ENCODE results near the gene LAPTM4A.
"Not testable (repeated sequence)": the region's sequence is repeated elsewhere in the genome, so short reads cannot be mapped to it uniquely, and the experiment has no call there.

LAPTM4A gene

GRCh38 chr2:20076757-20077156 lies 25.3 kb upstream of the LAPTM4A start:
- no peak for DNase-seq (ENCODE audit: low read depth)

- DNase-seq (ENCODE audit: low read depth), result no peak
These were observed 23.5 kb upstream of the LAPTM4A start for GRCh38 chr2:20074901-20075300.

DNA sequence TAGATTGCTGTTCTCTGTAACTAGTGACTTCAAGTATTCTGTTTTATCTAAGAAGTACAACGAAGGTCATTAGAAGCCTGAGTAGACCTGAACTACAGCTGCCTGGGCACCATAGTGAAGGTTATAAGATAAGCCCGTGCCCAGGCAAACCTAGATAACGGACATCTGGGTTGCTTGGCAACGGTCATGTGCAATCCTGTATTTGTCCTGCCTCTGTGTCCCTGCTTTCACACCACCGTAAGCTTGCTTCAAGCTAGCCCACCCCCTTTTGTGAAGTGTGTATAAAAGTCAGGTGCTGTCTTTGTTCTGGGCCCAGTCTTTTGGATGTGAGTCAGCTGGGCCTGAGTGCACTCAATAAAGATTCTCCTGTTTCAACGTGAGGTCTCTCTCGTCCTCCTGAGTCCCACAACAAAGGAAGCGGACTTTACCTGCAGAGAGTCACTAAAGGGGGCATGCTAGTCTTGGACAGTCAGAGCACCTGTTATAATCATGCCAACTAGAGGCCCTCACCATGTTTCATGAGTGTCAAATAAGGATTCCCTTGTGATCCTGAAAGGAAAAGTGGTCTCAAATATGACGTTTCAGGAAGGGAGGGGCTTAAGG lies 22.7 kb upstream of the LAPTM4A start:
- DNase-seq (ENCODE audit: low read depth), result not testable (repeated sequence)

DNA sequence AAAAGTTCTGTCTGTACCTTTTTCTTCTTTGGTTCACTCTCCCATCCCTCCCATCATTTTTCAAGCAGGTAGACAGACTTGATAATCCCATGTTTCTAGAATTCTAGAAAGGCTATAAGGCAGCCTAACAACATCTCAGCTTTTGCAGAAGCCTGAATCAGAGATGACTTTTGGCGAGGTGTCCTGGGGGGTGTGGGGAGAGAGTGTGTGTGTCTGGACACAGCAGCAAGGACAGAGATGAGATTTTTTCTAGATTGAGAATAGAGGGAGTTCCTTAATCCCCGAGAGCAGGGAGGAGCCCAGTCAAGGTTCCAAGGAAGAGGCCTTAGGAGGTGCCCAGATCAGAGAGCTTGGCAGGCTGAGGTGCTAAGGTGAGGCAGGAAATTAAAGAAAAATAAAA lies 22.0 kb upstream of the LAPTM4A start:
- no peak for DNase-seq (ENCODE audit: low read depth)

DNA sequence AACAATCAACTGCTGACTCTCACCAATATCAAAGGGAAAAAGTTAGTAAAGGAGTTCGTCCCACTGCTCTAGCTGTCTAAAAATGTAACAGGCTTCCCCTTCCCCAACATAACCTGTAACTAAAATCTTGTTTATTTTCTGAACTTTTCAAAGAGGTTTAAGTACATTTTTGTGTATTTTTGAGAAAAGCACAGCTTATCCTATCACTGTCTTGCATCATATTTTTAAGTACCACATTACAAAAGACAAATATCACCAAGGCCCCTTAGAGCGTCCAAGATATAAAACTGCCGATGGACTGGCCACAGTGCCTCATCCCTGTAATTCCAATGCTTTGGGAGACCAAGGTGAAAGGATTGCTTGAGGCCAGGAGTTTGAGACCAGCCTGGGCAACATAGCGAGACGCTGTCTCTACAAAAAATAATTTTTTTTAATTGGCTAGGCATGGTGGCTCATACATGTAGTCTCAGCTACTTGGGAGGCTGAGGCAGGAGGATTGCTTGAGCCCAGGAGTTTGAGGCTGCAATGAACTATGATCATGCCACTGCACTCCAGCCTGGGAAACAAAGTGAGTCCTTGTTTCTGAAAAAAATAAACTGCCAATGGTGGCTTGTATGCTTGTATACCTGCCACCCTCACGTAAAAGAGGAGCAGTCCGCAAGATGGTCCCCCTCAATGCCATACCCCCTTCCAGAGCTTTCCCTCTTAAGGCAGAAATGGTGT lies 21.2 kb upstream of the LAPTM4A start:
- DNase-seq (ENCODE audit: low read depth), result no peak

DNA sequence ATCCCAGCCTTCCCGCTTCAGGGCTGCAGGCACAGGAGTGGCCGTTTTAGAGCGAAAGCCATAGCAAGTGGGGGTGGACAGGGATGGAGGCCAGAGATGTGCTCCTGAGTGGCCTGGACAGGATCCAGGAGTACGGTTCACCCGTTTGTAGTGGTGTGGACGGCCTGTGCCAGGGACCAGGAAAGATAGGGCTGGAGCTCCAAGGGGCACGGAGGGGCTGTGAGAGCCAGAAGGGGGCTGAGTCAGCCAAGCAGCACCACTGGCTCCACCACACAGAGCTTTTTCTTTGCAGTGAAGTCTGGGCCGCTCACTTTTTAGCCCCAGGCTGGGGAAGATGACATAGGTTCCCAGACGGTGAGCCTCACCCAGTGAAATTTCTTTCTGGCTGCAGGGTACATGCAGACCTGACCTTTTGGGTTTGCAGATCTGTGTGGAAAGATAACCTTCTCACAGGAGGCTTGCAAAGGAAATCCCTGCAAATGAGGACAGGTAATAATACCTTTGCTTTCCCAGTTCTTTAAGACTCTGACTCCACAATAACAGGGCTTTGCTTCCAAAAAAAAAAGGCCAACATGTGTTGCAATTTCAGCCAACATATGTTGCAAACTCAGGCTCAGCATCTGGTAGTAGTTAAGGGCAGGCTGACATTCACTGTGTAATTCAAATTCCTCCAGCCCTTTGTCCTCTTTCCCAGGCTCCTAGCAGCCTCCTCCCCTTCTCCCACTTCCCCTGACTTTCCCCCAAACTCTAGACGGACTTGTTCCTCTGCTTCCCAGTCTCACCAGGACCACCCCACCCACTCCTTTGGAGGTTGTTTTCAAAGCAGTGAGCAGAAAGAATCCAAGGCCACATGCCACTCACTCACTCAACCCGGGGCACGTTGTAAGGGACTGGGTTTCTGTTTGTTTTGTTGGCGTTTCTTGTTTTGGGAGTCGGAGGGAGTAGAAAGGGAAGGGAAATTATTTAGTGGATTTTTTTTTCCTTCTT lies 20.3 kb upstream of the LAPTM4A start:
- DNase-seq (ENCODE audit: low read depth), result peak; percentile 80

GRCh38 chr2:20069756-20070155 lies 18.3 kb upstream of the LAPTM4A start:
- DNase-seq (ENCODE audit: low read depth), result no peak

DNA sequence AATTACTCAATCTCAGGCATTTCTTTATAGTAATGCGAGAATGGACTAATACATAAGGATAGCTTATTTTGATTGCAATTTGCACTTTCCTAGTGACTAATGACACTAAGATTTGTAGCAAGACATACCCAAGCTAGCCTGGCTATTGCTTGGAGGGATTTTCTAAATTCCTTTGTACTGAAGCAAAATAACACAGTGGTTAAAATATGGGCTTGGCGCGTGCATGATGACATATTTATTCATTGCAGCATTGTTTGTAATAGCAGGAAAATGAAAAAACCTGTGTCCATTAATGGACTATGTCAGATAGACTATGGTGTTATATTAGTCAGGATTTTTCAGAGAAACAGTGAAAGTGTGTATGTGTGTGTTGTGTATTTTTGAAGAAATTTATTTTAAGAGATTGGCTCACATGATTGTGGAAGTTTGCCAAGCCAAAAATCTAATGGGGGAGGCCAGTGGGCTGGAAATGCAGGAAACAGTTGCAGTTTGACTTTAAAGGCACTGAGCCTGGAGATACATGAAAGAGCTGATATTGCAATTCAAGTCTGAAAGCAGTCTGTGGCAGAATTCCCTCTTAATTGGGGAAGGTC lies 16.7 kb upstream of the LAPTM4A start:
- peak; percentile 93 for DNase-seq (ENCODE audit: low read depth)

DNA sequence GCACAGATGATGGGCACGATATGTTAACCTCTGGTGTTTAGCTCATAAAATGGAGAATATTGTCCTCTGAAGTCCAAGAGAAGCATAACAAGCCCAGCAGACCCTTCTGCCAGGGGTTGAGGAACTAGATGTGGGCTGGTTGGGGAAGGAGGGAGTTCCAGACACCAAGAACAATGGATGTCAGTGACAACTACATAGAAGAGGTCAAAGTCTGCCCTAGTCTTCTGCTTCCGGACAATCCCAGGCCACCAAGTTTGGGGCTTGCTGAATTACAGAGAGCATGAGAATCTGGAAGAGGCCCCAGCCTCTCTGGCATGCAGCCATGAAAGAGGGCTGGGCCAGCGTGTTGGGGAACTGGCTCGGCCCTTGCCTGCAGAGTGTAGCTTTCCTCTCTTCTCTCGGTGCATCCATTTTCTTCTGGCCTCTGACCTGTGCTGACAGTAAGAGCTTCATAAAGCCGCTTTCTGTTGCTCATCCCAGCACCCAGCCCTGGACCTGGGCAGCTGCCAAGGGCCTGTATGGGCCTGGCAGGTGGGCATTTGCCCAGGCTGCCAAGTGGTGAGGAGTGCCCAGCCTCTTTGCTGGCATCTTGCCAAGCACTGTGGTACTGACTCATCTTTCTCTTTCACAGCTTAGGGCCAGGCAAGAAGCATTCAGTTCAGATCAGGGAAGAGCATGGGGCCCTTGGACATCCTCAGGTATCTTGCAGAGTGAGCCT lies 14.6 kb upstream of the LAPTM4A start:
- DNase-seq (ENCODE audit: low read depth), result no peak

DNA sequence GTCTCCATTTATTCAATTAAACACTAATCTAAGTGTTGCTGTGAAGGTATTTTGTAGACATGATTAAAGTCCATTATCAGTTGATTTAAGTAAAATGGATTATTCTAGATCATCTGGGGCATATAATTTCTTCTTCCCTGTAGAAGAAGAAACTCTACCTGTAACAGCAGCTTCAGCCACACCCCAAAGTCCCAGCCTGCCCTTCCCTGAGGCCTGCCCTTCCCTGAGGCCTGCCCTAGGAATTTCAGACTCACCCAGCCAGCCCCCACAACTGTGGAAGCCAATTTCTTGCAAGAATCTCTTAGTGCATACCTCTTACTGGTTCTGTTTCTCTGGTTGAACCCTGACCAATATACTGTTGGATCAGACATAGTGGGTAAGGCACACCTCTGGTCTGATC lies 13.4 kb upstream of the LAPTM4A start:
- DNase-seq (ENCODE audit: low read depth), result no peak

GRCh38 chr2:20064421-20064820 lies 13.0 kb upstream of the LAPTM4A start:
- no peak for DNase-seq (ENCODE audit: low read depth)

DNA sequence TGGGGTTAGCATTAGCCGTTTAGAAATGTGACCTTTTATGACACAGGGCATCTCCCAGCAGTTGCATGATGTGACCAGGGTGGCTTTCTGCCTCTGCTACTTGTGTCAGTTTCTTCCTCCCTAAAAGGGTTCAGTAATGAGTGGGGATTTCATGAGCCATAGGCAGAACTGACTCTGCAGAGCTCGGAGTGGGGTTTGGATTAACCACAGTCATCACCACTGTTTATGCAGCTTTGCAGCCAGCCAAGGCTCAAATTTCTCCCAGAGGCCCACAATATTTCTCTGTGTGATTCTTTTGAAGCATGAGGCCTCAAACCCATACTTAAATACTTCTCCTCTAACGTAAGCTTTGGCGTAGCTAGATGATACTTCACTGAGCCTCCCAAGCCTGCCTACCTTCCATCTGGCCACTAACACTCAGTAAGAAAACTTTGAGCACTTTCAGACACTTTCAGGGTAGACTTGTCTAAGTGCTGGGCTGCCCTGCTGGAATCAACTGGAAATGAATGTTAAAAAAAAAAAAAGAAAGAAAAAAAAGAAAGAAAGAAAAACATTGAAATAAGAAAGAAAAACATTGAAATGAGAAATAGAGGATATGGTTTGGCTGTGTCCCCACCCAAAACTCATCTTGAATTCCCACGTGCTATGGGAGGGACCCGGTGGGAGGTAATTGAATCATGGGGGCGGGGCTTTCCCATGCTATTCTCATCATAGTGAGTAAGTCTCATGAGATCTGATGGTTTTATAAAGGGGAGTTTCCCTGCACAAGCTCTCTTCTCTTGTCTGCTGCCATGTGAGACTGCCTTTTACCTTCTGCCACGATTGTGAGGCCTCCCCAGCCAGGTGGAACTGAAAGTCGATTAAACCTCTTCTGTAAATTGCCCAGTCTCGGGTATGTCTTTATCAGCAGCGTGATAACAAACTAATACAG lies 11.5 kb upstream of the LAPTM4A start:
- DNase-seq (ENCODE audit: low read depth), result no peak

GRCh38 chr2:20061940-20062339 lies 10.5 kb upstream of the LAPTM4A start:
- DNase-seq (ENCODE audit: low read depth), result no peak

GRCh38 chr2:20061476-20061875 lies 10.0 kb upstream of the LAPTM4A start:
- DNase-seq (ENCODE audit: low read depth), result no peak

GRCh38 chr2:20060106-20060505 lies 8.7 kb upstream of the LAPTM4A start:
- DNase-seq (ENCODE audit: low read depth), result no peak

- DNase-seq (ENCODE audit: low read depth), result no peak
These were observed 5.8 kb upstream of the LAPTM4A start for GRCh38 chr2:20057268-20057667.

- DNase-seq (ENCODE audit: low read depth), result no peak
These were observed 3.5 kb upstream of the LAPTM4A start for GRCh38 chr2:20054931-20055330.

GRCh38 chr2:20054119-20054518 lies 2.7 kb upstream of the LAPTM4A start:
- DNase-seq (ENCODE audit: low read depth), result no peak

DNA sequence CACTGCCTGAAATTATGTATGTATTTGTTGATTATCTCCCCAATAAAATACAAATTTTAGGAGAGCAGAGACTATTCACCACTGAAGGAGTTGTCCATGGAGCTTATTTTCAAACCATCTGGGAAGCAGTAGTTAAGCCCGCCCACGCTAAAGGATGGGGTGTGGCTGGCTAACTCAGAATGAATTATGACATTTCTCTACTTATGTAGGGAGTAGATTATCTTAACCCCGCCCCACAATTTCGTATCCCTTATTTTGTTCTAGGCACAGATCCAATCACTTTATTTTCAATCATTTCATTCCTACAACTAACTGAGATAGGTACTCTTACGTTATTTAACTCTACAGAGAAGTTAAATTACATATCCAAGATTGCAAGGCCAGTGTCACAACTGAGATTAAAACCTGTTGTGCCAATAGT lies 1.4 kb upstream of the LAPTM4A start:
- no peak for DNase-seq (ENCODE audit: low read depth)

- no peak for DNase-seq (ENCODE audit: low read depth)
These were observed 912 bp upstream of the LAPTM4A start for GRCh38 chr2:20052229-20052851.

Data from HS-5 (cell line).